Esophagus muscularis mucosa (tissue), 3 donors: ENCODE measurements around the gene MIGA2.

Source experiments
- POLR2A ChIP-seq: fragments of 450-650 bp; IDR thresholded peaks from one replicate; pipeline ENCODE4 v1.6.1; 2017; ENCODE audit warnings: antibody characterized with exemption, moderate library complexity, mild to moderate bottlenecking, low read depth
- POLR2AphosphoS5 ChIP-seq, 2 donors: sonication (generic); formaldehyde crosslinking; IDR thresholded peaks; one replicate each; pipeline ENCODE4 v1.6.1; 2017; ENCODE audit warnings: antibody characterized with exemption in 2 of 2
- TF ChIP-seq, protein P1 (sequence below), 3 experiments: fragments of 200-600 bp in 2 of 3; fragments of 450-650 bp in 1 of 3; sonication (generic) in 2 of 3; IDR thresholded peaks; one replicate each; pipeline ENCODE4 v1.5.1; 2017 to 2019; ENCODE audit warnings: antibody characterized with exemption in 3 of 3, mild to moderate bottlenecking in 2 of 3, moderate library complexity in 1 of 3

DNA sequence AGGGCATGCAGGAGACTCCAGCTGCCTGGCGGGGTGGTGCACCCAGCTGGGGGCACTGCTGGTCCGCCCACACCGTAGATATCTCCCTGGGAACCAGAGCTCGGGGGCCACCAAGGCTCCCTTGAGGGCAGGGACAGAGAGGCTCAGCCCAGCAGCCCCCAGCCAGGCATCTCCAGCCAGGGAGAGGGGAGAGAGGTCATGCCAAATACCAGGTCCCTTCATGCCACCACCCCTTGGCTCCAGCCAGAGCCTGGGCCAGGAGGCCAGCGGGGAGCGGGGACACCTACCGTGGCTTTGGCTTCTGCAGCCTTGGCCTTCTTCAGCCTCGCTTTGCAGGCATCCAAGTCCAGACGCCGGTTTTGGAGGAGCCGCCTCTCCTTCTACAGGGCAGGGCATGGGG, 22.3 kb upstream of the MIGA2 start:
- TF ChIP-seq, protein P1, sequence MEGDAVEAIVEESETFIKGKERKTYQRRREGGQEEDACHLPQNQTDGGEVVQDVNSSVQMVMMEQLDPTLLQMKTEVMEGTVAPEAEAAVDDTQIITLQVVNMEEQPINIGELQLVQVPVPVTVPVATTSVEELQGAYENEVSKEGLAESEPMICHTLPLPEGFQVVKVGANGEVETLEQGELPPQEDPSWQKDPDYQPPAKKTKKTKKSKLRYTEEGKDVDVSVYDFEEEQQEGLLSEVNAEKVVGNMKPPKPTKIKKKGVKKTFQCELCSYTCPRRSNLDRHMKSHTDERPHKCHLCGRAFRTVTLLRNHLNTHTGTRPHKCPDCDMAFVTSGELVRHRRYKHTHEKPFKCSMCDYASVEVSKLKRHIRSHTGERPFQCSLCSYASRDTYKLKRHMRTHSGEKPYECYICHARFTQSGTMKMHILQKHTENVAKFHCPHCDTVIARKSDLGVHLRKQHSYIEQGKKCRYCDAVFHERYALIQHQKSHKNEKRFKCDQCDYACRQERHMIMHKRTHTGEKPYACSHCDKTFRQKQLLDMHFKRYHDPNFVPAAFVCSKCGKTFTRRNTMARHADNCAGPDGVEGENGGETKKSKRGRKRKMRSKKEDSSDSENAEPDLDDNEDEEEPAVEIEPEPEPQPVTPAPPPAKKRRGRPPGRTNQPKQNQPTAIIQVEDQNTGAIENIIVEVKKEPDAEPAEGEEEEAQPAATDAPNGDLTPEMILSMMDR (IDR thresholded peaks at IDR 0.05) = no peak
- no peak for TF ChIP-seq POLR2AphosphoS5 (IDR thresholded peaks at IDR 0.05)
- TF ChIP-seq POLR2A = no peak
